GM12865 (cell line): ENCODE measurements around the gene TRRAP.

Experiments
- DNase-seq: peaks from one replicate; pipeline ENCODE4 v3.0.0; 2010; ENCODE audit warnings: low read depth
- H3K4me3 ChIP-seq: 2 replicates; pipeline ENCODE4 v1.5.1; 2011; ENCODE audit warnings: mild to moderate bottlenecking, low read depth, low read length, control low read depth
- TF ChIP-seq, protein P1 (sequence below): IDR thresholded peaks from 2 replicates; pipeline ENCODE4 v1.5.1; 2011; ENCODE audit warnings: low read length, control low read depth, low read depth, inconsistent platforms; ENCODE audit not compliant: insufficient read depth; ENCODE audit errors: missing control alignments

Gene TRRAP

GRCh38 chr7:98878365-98879197, at the start of gene TRRAP:
Gene TRRAP (plus strand): TSS chr7:98878532. CDS start chr7:98881151, 2,619 bp downstream.
- peak; percentile 81 for DNase-seq
- TF ChIP-seq, protein P1, sequence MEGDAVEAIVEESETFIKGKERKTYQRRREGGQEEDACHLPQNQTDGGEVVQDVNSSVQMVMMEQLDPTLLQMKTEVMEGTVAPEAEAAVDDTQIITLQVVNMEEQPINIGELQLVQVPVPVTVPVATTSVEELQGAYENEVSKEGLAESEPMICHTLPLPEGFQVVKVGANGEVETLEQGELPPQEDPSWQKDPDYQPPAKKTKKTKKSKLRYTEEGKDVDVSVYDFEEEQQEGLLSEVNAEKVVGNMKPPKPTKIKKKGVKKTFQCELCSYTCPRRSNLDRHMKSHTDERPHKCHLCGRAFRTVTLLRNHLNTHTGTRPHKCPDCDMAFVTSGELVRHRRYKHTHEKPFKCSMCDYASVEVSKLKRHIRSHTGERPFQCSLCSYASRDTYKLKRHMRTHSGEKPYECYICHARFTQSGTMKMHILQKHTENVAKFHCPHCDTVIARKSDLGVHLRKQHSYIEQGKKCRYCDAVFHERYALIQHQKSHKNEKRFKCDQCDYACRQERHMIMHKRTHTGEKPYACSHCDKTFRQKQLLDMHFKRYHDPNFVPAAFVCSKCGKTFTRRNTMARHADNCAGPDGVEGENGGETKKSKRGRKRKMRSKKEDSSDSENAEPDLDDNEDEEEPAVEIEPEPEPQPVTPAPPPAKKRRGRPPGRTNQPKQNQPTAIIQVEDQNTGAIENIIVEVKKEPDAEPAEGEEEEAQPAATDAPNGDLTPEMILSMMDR = peak; percentile 92
- peak within 1 kb of the TSS; percentile 87 for H3K4me3 ChIP-seq

DNA sequence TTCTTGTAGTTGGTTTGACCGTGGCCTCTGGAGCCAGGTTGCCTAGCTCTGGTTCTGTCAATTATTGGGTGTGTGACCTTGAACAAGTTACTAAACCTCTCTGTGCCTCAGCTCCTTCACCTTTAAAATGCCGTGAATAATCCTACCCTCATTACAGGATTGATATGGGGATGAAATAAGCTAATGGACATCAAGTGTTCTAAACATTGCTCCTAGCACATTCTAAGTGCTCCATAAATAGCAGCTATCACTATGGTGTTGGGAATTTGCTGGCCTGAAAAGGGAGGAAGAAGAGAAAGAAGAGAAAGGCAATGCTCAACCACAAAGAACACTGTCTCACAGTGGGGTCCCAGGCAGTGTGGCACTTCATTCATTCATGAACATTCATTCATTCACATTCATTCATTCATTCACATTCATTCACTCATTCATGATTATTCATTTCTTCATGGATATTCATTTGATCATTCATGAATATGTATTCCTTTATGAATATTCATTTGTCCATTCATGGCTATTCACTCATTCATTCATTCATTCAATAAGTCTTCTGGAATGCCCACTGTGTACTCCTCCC, 47.3 kb upstream of the TRRAP start:
- TF ChIP-seq, protein P1 = no peak
- DNase-seq = no peak
- H3K4me3 ChIP-seq = no peak overlapping the region

DNA sequence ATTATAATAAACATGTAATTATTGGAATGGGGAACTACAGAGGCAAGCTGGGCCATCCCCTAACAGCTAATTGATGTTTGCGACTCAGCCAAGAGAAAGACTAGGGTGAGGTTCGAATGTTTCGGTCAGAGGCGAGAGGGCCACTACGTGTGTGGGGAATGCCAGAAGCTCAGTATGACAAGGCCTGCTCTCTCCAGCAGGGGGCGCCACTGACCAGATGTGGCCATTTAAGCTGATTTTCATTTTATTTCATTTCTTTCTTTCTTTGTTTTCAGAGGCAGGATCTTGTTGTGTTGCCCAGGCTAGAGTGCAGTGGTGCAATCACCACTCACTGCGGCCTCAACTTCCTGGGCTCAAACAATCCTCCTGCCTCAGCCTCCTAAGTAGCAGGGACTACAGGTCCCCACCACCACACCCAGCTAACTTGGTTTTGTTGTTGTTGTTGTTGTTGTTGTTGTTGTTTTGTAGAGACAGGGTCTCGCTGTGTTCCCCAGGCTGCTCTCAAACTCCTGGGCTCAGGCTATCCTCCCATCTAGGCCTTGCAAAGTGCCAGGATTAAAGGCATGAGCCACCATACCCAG, 46.6 kb upstream of the TRRAP start:
- TF ChIP-seq, protein P1 = peak; percentile 56
- H3K4me3 ChIP-seq = no peak overlapping the region
- DNase-seq = peak; percentile 40

DNA sequence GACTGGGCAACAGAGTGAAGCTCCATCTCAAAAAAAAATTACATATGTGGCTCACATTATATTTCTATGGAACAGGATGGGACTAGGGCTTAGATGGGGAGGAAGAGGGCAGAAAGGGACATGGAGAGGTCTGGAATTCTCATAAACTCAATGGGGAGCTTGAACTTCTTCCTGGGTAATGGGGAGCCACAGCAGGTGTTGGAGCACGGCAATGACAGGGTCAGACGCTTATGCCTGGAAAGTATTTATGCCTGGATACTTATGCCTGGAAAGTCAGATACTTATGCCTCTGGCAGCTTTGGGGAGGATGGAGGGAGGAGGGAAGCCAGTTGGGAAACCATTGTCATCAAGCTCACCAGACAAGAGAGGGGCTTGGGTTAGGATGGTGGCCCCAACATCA, 45.3 kb upstream of the TRRAP start:
- no peak overlapping the region for H3K4me3 ChIP-seq
- no peak for DNase-seq
- TF ChIP-seq, protein P1 = no peak

- TF ChIP-seq, protein P1 = no peak
- H3K4me3 ChIP-seq = no peak overlapping the region
- DNase-seq = no peak
Observed at GRCh38 chr7:98834949-98835348, 43.4 kb upstream of the TRRAP start.

GRCh38 chr7:98836811-98837629, 41.3 kb upstream of the TRRAP start:
- peak; percentile 56 for DNase-seq
- TF ChIP-seq, protein P1 = peak; percentile 75
- no peak overlapping the region for H3K4me3 ChIP-seq
